Measurements from ENCODE around the gene SYN1. TPM values are rescaled to one million over a fixed set of nuclear protein-coding genes. Genes with fewer than 3 reads are reported as not detected.

SYN1 gene
- total RNA-seq, 2 donors from 2014 or later, result 0.14 to 4.1 TPM

DNA sequence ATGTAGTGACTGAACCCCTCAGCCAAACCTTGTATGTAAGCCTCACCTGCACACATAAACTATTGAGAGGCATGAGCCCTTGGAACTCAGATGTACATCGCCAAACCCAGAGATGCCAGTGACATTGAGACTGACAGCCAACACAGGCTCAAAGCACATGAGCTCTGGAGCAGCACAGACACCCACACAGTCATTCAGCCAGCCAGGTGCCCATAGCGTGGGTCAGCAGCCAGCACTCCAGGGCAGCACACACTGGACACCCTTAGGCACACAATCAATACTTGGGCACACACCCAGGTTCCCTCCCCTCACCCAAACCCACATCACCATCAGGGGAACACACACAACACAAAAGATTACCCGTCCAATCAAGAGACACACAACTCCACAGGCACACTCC is 41.8 kb downstream of the SYN1 start:
- Histone ChIP-seq H3K4me1 (replicated peaks) (no peaks in the 10 kb centered on the region), H3K27ac (no peak overlapping the region), H3K4me3 (no peak overlapping the region), H3K9me3 (no peaks in the 10 kb centered on the region), H3K36me3 (no peaks in the 10 kb centered on the region), H3K27me3 (replicated peaks; ENCODE audit: insufficient read depth) (no peaks in the 10 kb centered on the region)
- 38% methylated on average over 2 of the region's 3 CpGs for WGBS
- intact Hi-C loops (cut with DNase I), result no loop called here
- no peak for DNase-seq (ENCODE audit: low spot score)
- TF ChIP-seq POLR2A (IDR thresholded peaks at IDR 0.05) (no peak), POLR2AphosphoS5 (IDR thresholded peaks at IDR 0.05) (no peak), CTCF (IDR thresholded peaks at IDR 0.05) (no peak)

DNA sequence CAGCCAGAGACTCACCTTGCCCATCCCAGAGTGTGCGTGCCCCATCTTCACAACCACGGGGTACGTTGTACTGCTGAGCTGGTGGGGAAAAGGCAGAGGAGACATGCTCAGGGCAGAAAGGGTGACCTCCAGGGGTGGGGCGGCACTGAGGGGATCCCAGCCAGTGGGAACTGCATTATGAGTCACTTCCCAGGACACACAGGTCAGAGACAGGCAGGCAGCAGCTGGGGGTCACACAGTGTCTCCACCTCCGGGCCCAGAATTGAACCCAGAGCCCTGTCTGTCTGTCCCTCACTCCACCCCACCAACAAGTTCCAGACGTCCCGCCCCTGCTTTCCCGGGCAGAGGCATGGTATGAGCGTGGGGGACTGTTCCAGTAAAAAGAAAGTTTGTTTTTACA is 42.2 kb downstream of the SYN1 start:
- Histone ChIP-seq H3K36me3 (no peaks in the 10 kb centered on the region), H3K4me1 (replicated peaks) (no peaks in the 10 kb centered on the region), H3K27ac (no peak overlapping the region), H3K9me3 (no peaks in the 10 kb centered on the region), H3K4me3 (no peak overlapping the region), H3K27me3 (replicated peaks; ENCODE audit: insufficient read depth) (no peaks in the 10 kb centered on the region)
- no peak for TF ChIP-seq POLR2AphosphoS5 (IDR thresholded peaks at IDR 0.05)
- TF ChIP-seq POLR2A (IDR thresholded peaks at IDR 0.05), result no peak
- no peak for TF ChIP-seq CTCF (IDR thresholded peaks at IDR 0.05)
- no peak for DNase-seq (ENCODE audit: low spot score)
- intact Hi-C loops (cut with DNase I), result no loop called here
- 31% methylated on average over 9 of the region's 9 CpGs for WGBS

GRCh38 chrX:47576021-47576898 is 43.4 kb downstream of the SYN1 start:
- no peaks in the 10 kb centered on the region for H3K36me3 ChIP-seq
- no peaks in the 10 kb centered on the region for H3K9me3 ChIP-seq
- no peak overlapping the region for H3K4me3 ChIP-seq
- 95% methylated on average over 15 of the region's 20 CpGs for WGBS
- TF ChIP-seq POLR2A (IDR thresholded peaks at IDR 0.05), result no peak
- no peak for TF ChIP-seq CTCF (IDR thresholded peaks at IDR 0.05)
- TF ChIP-seq POLR2AphosphoS5 (IDR thresholded peaks at IDR 0.05), result no peak
- DNase-seq (ENCODE audit: low spot score), result no peak
- no peaks in the 10 kb centered on the region for H3K27me3 ChIP-seq (replicated peaks; ENCODE audit: insufficient read depth)
- intact Hi-C loops (cut with DNase I), result no loop called here
- no peak overlapping the region for H3K27ac ChIP-seq
- no peaks in the 10 kb centered on the region for H3K4me1 ChIP-seq (replicated peaks)

GRCh38 chrX:47574547-47575301 is 44.9 kb downstream of the SYN1 start:
- H3K27ac ChIP-seq, result peak overlapping the region; percentile 48 to 60
- peak overlapping the region; percentile 12 to 18 for H3K4me3 ChIP-seq
- H3K9me3 ChIP-seq, result no peaks in the 10 kb centered on the region
- H3K27me3 ChIP-seq (replicated peaks; ENCODE audit: insufficient read depth), result no peaks in the 10 kb centered on the region
- DNase-seq (ENCODE audit: low spot score), result no peak
- TF ChIP-seq POLR2AphosphoS5 (IDR thresholded peaks at IDR 0.05) (no peak), CTCF (IDR thresholded peaks at IDR 0.05) (no peak), POLR2A (IDR thresholded peaks at IDR 0.05) (no peak)
- no peaks in the 10 kb centered on the region for H3K36me3 ChIP-seq
- intact Hi-C loops (cut with DNase I), result no loop called here
- H3K4me1 ChIP-seq (replicated peaks), result no peaks in the 10 kb centered on the region
- WGBS, result 33% methylated on average over 22 of the region's 27 CpGs
